HG03575 (cell line): Measurements from ENCODE around the gene TRABD2B.

ENCODE experiments used
- ATAC-seq: cut with Tn5 transposase; IDR thresholded peaks from one replicate; pipeline ENCODE4 v1.9.1; 2021; ENCODE audit not compliant: unreplicated experiment, insufficient number of reproducible peaks, low FRiP score; ENCODE audit errors: extremely low read depth

TRABD2B gene

GRCh38 chr1:47824297-47824696, 172.9 kb downstream of the TRABD2B start:
- no peak for ATAC-seq

DNA sequence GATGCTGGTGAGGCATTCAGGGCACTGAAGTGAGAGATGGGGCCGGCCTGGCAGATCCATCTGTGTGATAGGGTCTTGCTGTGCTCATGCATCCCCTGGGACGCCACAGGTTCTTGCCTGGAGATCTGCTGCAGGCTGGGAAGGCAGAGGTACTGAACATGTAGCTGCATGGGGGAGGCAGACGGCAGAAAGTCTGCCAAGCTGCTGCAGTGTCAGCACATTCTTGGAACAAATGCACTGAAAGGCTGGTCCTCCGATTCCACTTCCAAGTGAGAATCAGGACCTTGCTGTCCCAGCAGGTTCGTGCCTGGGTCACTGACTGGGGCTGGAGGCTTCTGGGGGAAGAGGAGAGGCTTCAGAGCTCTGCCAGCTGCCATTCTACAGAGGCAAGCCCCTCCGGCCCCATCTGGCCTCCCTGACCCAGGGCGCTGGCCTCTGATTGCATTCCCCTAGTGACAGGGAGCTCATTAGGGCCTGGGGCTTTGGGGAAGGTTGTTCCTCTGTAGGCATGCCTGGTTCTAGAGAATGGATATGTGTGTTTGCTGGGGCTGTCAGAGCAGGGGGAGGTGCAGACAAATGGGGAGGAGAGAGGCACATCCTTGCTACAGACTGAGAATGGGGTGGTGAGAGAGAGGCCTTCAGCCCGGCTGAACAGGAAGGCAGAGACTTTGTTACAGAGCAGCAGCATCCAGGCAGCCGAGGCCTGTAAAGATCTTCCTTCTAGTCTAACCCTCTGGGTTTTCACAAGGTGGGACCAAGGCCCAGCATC, 174.0 kb downstream of the TRABD2B start:
- no peak for ATAC-seq

DNA sequence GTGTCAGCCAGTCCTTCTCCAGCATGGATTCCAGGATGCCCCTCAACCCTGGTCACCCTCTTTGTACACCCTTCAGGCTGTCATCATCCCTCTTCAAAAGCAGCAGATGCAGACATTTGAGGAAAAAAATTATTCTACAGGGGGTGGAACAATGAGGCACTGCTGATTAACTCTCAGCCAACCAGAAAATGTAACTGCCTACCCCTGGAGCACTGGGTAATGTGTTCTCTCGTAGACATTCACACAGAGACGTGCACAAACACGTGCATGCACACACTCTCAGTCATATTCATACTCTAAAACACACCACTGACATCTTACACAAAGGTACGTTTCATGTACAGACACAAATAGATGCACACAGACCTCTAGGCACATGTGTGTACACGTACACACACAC, 175.4 kb downstream of the TRABD2B start:
- no peak for ATAC-seq

GRCh38 chr1:47819574-47819888, 177.7 kb downstream of the TRABD2B start:
- ATAC-seq = no peak

DNA sequence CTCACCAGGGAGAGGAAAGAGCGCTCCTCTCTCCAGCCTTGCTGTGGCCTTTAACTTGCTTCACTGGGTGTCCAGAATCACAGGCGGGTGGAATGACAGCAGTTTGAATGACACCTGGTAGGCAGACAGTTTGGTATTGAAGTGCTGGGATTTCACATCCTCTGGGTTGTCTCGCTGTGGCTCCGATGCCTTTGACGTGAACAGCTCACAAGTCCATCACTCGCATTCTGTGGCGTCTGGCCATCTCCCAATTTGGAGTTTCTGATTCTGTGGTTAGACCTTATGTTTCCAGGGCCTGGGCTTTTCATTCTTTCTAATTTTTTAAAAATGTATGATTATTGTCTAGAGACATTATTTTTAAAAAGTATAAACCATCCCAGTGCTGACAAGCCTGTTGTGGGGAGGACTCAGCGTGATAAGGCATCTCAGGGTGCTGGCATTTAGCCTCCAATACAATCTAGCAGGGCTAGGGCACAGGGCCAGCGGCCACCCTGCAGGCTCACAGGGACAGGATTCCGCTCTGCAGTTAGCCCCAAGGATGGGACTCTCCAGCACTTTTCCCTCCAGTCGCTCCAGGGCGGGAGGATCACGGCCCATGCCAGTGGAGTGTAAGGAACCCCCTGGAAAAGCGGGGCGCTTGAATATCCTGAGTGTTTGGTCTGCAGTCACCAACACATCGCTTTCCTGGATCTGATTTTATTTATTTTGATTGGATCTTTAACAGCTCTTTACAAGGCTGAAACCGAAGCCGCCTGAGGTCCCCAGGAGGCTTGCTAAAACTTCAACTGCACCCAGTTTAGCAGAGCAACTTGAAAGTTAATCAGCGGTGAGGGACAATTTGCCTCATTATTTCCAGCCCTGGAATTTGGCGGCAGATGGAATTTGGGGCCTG, 178.3 kb downstream of the TRABD2B start:
- no peak for ATAC-seq

DNA sequence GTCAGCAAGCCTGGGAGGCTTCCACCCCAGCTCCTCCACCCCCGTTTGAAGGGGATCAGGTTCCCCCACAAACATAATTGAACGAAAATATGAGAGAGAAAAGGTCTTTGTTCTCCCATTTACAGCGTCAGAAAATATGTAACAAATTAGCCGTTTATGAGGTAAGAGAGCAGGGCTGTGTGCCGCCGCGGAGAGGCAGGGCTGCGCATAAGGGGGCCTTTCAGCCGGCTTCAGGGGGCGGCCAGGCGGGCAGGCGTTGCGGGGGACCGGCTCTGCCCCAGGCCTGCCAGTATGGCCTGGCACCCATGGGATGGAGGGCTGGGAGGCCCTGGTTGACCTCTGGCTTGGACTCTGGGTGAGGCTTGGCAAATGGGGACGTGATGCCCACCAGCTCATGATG, 179.3 kb downstream of the TRABD2B start:
- no peak for ATAC-seq

GRCh38 chr1:47816325-47817071, 180.7 kb downstream of the TRABD2B start:
- ATAC-seq = no peak

- ATAC-seq = no peak
Measured at GRCh38 chr1:47814612-47815395, 182.4 kb downstream of the TRABD2B start.

GRCh38 chr1:47813970-47814369, 183.2 kb downstream of the TRABD2B start:
- ATAC-seq = no peak

DNA sequence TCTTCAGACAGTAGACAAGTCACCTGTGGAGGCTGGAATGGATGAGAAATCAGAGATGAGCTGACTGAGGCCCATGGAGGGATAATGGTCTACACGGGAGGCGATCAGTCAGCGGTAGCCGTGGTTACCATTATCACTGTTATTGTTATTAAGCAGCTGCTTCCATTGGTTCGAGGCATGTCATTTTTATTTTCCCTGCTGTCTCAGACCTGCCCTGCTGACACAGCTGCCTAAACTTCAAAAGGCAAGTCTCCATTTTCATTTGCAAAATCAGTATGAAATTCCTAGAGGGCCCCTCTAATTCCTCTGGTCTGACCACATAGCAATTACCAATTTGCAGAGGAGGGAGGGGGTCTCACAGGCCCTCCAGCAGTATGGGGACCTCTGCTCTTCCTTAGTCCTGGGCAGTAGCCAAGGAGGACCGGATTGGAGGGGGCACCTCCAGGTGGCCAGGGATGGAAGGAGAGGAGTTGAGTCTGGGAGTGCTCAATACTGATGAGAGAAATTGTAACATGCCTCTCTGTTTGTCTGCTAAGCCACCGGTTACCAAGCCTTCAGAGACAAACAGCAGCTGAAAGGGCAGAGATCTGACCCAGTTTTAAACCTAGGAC, 184.2 kb downstream of the TRABD2B start:
- ATAC-seq = no peak

- no peak for ATAC-seq
Measured at GRCh38 chr1:47810964-47811682, 186.1 kb downstream of the TRABD2B start.

DNA sequence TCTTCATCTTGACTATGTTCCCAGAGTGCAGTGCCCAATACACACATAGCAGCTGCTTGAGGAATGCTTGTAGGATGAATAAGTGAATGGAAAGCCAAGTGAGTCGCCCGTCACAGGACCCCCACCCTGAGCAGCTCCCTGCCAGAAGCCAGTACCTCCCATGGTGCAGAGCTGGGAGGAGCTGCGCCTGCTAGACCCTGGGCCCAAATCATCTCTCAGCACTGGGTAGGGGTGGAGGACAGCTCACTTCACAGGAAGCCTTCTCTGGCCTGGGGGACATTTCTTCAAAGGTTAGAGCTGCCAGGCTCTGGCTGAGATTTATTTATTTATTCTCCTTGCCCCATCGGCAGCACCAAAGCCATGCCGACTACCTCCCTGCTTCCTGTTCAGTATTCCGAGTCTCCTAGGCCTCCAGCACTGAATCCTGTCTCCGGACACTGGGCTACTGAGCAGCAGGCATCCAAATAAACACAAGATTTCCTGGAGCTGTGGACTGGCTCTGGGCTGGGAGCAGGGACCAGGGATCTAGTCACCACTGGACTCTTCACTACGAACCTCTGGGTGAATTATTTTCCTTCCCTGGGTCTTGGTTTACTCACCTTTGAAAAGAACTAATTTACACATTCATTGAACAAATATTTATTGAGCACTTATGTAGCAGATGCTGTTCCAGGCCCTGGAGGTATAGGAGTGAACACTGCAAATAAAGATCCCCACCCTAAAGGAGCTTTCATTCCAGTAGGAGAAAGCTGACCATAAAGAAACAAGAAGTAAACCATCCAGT, 187.7 kb downstream of the TRABD2B start:
- no peak for ATAC-seq

DNA sequence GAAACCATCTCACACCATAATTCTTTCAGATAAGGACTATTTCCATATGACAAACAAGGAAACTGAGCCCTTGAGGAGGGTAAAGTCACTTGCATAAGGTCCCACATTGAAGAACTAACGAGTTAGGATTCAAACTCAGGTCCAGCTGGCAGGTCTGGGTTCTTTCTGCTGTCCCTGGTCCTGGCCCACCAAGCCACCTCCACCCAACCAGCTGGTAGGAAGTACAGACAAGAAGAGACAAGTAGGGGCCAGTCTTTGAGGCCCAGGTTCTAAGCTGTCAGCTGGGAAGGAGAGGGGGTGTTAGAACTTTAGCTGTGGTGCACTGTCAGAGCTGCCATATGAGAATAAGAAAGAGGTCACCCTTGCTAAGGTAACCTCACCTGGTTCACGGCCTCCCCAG, 188.6 kb downstream of the TRABD2B start:
- no peak for ATAC-seq

DNA sequence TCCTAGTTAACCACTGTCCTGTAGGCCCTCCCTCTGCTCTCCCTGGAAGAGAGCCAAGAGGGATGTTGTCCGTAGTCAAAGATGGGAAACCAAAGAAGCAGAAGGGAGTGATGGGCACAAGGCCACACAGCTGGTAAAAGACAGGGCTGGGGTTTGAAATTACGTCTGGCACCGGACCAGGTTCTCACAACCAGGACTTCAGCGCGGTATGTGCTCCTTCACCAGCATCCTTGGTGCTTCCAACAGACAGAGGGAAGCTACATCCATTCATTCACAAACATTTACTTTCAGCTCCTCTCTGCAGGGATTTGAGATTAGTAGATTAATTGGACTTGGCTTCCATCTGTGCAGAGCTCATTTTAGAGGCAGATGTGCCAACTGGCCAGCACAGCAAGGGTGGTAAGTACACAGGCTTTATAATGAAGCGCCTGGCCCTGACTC, 191.2 kb downstream of the TRABD2B start:
- ATAC-seq = no peak

DNA sequence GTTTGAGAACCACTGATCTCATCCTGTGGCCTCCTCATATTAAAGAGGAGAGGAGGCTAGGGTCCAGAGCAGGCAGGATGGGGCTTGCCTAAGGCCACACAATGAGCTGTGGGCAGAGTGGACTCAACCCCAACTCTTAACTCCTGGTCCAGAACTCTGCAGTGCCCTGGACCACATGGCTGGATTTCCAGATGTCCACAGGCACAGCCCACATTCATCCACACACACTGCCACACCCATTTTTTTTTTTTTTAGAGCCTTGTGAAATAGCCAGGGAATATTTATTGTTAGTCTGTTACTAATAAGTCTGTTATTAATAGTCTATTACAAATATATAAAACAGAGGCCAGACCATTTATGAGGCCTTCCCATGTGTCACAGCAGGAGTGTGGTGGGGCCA, 192.2 kb downstream of the TRABD2B start:
- no peak for ATAC-seq

DNA sequence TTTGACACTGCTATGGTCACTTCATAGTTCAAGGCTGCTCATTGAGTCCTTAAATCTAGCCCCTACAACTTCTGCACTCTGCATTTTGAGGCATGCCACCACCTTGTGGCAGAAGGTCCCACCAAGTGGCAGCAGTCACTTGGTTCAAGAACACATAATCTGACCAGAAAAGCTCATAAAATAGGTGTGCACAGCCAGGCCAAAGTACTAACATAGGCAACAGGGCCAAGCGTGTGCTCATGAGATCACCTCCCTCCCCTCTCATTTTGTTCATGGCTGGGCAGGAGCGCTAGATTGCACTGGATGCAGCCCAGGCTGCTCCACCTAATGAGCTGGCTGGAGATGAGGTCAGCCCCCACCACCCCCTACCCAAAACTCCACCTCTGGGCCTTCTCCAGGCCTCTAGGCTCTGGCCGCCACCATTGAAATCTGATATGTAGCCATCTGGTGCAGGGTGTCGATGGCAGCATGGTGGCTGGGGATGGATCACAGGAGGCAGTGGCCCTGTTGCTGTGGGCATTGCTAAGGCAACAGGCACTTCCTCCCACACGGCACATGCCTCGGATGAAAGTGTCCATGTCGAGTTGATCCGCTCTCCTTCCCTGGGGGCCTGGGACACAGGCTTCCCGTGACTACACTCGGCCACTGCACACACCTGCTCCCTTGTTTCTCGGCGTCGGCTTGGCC, 193.2 kb downstream of the TRABD2B start:
- no peak for ATAC-seq

- no peak for ATAC-seq
Measured at GRCh38 chr1:47797575-47797974, 199.6 kb downstream of the TRABD2B start.
